Measurements from ENCODE around the gene NELL1.
"Not testable (repeated sequence)": the region's sequence is repeated elsewhere in the genome, so short reads cannot be mapped to it uniquely, and the experiment has no call there.

NELL1 gene

DNA sequence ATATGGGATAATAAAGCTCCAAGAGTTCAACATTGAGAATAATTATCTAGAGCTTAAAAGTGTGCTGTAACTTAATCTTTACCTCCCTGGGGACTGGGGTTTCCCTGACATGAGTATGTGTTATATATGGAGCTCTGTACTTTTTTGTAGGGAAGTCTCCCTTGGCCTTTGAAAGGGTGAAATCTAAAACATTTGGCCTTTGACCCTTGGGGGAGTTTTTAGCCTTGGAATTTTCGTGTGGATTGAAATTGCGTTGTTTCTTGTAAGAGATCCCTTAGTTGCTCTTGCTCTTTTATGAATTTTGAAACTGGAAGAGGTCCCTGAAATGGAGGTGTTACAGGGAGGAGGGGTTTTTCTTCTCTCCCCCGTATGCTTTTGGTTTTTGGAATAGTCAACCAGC is 450.0 kb downstream of the NELL1 start:
- no peak for DNase-seq

DNA sequence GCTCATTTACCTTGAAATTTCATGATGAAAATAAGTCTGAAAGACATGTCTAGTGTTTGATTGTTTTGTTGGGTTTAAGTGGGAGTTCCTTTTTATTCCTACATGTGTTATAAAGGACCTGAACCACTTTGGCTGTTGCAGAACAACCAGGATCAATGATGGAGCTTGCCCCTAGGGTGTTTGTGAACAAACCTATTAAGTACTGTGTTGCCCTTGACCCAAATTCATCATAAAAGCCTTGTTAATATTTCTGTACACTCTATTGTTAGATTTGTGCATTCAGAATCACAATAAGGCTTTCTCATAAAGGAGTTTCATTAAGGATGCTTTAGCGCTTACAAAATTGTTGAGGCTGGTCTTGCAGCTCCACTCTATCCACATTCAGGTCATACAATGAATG is 452.6 kb downstream of the NELL1 start:
- DNase-seq = no peak

DNA sequence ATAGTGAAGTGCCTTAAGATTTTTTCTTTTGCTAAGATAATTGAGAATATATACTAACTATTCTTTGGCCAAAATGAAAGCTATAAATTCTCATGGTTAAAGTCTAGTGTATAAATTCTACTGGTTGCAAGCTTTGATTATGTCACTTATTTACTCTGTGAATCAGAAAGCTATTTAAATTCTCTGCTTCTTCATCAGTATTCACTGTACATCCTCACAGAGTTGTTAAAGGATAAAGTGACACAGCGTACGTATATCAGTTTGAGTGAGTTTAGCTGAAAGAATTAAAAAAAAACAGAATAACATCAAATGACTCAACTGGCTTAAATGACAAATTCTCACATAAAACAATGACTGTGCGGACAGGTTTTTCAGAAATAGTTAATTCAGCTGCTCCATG is 453.1 kb downstream of the NELL1 start:
- DNase-seq = no peak

DNA sequence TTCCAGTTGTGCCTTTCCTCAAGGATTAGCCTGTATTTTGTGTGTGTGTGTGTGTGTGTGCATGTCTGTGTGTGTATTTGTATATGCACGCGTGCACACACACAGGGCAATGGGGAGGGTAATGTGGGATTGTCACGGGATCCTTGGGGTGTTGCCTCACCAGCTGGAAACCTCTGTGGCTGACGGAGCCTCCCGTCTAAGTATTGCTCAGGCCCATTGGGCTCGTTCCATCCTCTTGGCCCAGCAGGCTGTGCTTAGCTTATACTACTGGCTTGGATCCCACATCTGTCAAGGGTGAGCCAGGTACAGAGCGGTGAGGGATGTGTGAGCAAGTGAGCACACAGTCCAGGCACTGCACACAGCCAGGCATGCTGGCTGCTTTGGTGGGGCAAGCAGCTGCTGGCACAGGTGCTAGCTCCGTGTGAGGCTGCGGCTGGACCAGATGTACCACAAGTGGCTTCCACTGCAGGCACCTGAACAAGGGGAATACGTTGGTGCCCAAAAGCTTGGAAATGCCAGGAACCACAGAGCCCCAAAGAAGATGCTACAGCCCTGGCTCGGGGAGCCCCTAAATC is 462.8 kb downstream of the NELL1 start:
- DNase-seq = no peak

DNA sequence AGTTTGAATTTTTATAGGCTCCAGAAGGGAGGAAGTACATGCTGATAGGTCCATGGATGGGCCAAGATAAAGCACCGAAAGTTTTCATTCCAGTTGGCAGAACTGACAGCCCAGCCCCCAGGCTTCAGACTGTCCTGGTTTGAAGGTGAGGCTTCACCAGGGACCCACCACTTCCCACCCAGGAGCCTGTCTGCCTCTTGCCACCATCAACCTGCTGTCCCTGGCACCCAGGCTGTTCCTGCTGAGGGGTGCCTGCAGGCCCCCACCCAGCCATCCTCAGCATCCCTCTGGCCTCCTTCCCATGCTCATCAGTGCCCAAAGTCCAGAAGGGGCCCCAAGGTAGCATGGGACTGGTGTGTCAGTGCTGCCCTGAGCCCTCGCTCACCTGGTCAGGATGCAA is 463.9 kb downstream of the NELL1 start:
- no peak for DNase-seq

DNA sequence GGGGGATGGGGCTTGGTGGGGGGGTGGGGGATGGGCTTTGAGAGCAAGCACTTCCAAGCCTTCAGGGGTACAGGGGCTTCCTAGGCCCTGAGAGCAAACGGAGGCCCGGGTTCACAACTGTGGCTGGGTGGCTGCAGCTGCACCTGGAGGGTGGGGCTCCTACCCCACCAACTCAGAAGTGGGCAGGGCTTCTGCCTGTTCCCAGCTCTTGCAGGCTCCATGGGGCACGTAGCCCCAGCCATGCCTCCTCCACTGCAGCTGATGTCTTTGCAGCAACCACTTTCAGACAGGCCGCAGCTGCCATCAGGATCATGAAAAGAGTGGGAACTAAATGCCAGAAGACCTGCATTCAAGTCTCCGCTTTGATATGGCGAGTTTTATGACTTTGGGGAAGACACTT is 464.3 kb downstream of the NELL1 start:
- DNase-seq = no peak

DNA sequence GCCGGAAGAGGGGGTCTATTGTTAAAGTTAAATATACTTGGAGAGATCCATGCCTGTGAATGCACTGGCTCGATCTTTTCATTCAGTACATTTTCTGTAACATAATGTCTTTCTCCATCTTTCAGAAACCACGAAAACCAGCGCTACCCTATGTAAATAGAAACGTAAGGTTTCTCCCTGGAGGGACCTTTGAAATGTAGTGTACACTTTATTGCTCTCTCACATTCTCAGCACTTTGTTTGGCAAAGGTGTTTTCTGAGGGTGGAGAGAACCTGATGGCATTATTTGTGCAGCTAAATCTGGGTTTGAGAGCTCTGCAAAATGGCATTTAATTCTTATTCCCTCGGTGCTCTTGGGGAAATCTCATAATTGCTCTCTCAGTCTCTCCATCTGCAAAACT is 468.4 kb downstream of the NELL1 start:
- no peak for DNase-seq

DNA sequence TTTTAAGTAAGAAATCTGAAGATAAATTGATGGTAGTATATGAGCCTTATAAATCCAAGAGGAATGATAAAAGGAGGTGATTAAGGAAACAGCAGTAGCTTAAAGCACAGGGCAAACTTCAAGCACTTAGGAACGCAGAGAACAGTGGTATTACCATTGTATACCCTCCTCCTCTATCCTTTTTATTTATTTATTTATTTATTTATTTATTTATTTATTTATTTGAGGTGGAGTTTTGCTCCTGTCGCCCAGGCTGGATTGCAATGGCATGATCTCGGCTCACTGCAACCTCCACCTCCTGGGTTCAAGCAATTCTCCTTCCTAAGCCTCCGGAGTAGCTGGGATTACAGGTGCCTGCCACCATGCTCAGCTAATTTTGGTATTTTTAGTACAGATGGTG is 472.2 kb downstream of the NELL1 start:
- DNase-seq = not testable (repeated sequence)

DNA sequence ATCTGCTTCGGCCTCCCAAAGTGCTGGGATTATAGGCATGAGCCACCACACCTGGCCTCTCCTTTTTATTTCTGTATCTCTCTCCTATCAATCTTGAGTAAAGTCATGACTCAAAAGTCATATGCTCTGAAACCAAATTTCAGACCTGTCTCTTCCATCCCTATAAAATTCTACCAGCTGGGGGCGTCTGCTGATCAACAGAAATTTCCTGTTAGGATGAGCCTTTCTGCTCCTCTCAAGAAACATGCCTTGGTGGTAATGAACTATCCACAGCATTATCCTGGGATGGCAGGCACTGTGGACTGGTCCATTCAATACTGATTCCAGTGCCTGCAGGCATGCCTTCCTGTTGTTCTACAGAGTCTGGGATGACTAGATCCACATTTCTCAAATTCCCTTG is 472.6 kb downstream of the NELL1 start:
- DNase-seq = no peak

DNA sequence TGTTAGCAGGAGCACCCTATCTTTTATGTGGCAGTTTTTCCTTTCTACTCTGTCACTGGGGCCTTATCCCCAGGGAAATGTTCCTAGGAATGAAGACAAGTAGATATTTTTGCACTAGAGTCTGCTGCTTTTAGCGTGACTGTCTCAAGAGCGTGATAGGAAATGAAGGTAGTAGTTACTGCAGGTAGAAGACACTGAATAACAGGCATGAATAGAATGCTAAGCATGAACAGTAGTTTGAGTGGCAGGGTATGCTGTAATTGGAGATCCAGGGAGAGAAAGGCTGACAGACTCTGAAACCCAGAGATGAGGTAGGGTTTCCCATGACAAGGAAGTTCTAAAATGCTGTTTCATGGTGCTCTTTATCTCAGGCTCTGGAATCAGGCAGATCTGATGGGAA is 475.1 kb downstream of the NELL1 start:
- DNase-seq = no peak

DNA sequence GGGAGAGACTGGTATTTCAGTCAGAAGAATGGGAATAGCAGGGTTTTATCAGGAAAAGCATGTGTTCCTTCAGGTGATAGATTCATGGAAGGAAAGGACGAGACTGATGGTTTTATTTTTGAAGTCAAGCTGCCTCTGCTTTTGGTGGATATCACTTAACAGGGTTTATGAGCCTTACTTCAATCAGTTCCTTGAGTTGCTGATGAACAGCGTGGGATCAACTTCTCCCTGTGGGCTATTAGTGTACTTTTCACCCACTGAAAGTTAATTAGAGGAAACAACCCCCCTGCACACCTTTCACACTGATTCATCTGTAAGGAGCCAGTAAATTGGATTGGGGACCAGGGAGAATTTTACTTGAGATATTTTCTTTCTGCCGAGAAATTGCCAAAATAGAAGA is 479.0 kb downstream of the NELL1 start:
- no peak for DNase-seq

DNA sequence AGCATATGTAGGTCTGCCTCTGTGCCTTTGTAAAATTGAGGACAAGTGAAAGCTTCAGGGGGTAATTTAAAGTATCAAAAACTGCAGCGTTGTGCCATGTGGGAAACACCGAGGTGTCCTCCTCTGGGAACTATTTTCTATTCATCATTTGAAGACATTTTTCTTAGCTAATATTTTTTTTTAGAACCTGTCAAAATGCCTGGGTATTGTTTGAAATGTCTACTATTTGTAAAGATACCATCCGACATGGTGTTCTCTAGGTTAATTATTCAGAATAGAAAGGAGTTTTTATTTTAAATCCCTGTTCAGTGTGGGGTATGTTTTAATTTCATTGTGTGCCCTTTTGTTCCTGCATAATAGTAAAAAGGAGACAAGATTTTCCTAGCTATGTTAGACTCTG is 490.8 kb downstream of the NELL1 start:
- DNase-seq = no peak

DNA sequence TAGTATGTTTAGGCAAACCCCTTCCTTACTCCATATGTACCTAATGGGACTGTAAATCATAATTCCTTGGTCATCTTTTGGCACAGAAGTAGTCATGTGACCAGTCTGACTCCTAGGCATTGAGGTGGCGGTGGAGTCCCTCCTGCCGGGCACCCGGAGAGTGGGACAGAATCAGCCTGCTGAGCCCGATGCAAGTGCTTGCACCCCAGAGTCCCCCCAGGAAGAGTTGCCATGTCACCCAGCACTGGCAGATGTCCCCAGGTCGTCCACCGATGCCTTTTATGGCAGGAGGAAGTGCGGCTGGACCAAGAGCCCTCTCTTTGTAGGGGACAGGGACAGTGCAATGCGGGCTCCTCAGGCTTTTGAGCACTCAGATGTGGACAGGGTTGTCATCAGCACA is 500.3 kb downstream of the NELL1 start:
- no peak for DNase-seq

DNA sequence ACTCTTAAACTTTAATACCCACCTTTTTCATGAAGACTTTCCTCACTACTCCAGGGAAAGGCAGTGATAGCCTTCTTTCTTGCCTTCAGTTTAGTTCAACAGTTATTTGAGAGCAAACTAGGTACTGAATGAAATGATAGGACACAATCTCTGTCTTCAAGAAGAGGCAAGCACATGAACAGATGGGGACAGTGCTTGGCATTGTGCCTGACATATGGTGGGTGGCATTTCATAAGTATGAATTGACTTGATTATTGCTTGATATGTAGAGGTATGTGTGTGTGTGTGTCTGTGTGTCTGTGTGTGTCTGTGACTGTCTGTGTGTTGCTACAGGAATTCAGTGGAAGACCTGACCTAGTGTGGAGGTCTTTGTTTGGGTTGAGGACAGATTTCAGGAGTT is 504.1 kb downstream of the NELL1 start:
- no peak for DNase-seq

DNA sequence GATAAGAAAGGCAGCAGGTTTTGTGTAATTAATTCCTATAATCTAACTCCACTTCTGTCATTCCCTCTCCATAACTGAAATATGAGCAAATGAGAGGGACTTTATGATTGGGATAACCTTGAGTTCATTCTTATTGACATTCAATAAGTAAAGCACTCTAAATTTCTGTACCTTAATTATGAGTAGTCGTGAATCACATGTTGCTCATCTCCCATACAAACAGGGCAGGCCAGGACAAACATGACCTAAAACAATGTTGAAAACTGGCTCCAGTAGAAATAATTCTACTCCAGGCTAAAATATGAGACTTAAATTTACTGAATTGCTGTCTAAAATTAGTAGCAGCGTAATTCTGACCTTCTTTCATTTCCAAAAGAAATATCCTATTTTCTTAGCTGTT is 505.4 kb downstream of the NELL1 start:
- DNase-seq = no peak

DNA sequence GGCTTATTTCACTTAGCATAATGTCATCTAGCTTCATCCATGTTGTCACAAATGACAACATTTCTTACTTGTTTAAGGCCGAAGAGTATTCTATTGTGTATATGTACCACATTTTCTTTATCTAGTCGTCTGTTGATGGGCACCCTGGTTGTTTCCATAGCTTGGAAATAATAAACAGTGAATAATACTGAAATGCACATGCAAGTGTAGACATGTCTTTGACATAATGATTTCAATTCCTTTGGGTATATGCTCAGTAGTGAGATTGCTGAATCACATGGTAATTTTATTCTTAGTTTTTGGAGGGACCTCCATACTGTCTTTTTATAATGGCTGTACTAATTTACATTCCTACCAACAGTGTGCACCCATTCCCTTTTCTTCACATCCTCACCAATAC is 508.0 kb downstream of the NELL1 start:
- DNase-seq = no peak

DNA sequence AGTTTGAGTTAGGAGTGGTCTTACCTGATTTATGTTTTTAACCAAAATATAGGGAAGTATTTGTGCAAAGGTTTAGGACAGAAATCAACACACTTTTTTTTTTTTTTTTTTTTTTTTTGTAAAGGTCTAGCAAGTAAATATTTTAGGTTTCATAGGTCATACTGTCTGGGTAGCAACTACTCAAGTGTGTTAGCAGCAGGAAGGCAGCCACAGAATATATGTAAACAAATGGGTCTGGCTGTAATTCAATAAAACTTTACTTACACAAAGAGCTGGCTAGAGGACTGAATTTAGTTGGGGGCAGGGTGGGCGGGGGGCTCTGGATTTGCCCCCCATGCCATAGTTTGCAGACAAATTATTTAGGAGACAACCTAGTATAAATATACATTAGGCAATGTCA is 510.4 kb downstream of the NELL1 start:
- DNase-seq = no peak

DNA sequence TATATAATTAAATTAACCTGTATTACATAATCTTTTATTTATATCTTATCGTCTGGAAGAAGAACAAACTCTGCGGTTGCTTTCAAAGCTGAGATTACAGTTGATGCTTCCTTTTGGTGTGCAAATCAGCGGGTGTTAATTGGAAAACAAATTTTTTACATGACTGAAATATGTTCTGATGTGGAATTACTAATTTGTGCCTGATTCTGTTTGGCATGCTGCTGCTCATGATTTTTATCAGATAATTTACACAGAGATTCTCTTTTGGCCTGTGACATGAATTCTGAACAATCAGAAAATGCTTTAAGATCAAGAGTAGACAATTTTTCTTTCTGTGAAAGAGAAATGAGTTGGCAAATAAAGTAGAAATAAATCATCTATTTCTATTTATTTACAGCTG is 510.8 kb downstream of the NELL1 start:
- DNase-seq = no peak

DNA sequence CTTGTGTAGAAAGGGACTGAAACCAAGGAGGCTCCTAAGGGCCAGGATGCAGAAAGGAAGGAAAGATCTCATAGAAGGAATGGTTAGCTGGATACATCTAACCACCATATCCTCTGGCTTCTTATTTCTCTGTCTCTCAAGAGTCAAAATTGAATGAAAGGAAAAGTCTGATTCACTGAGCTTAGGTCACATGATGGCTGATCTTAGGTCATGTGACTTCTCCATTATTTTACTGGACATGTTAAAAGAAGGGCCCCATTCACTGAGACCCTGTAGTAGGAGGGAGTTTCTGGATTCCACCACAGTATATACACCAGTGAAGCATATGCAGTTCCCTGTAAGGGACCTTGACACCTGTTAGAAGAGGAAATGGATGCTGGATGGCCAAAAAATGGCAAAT is 516.6 kb downstream of the NELL1 start:
- DNase-seq = no peak

DNA sequence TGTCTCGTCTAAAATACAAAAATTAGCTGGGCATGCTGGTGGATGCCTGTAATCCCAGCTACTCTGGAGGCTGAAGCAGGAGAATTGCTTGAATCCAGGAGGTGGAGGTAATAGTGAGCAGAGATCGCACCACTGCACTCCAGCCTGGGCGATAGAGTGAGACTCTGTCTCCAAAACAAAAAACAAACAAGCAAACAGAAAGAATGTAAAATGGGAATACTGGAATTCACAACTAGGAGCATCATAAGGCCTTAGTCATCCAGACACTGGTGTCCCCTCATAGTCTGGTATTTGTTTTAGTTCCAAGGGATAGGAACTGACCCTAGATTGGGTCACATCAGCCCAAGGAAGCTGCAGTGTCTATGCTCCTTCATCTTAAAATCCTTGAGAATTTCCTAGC is 520.8 kb downstream of the NELL1 start:
- DNase-seq = no peak

DNA sequence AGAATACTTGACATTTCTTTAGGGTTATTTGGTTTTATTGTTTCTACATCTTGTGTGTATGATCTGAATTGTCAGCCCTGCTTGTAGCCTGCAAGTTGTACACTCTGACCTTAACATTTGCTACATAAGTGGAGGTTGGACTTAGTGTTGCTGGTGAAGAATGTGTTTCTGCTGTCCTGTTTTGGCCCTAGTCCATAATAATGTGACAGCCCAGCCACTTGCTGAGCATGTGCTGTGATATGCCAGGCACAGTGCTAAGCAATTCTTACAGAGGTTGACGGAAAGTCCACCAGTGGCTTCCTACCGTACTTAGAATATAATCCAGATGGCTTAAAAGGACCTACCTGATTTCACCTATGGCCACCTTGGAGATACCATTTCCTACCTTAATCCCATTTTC is 526.6 kb downstream of the NELL1 start:
- no peak for DNase-seq

DNA sequence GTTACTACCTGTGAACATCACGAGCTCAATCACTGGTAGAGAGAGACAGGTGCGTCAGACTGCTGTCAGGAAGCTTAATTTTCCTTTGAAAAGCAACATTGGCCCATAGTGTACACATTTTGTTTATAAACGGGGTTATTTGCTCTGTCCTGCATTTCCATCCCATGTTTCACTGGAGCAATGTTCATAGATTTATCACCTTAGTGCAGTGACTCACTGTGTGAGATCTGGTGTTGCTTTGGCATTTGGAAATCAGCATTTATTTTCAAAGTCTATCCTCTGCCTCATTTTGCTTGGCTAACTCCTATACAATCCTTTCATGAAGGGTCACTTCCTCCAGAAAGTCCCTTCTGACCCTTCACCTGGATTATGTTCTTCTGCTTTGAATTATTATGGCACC is 529.1 kb downstream of the NELL1 start:
- no peak for DNase-seq

DNA sequence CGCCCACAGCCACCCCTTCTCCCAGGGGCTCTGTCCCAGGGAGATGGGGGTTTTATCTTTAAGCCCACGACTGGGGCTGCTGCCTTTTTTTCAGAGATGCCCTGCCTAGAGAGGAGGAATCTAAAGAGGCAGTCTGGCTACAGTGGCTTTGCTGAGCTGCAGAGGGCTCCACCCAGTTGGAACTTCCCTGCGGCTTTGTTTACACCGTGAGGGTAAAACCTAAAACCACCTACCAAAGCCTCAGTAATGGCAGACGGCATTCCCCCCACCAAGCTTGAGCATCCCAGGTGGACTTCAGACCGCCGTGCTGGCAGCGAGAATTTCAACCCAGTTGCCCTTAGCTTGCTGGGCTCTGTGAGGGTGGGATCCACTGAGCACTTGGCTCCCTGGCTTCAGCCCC is 535.8 kb downstream of the NELL1 start:
- DNase-seq = no peak

DNA sequence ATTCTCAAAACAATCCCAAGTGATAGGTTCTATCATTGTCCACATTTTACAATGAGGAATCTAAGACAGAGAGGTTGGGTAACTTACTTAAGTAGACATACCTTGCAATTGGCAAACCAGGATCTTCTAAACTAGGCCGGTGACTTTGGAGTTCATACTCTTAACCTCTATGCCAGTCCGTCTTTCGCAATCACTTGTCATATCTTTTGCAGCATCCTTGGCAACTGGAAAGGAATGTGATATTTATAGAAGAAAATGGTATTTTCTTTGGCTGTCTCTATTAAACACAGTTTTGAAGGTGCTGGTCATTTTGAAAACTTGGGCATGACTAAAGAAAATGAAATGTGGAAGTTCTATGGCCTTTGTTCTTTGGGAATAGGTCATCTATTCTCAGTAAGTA is 556.5 kb downstream of the NELL1 start:
- DNase-seq = no peak

DNA sequence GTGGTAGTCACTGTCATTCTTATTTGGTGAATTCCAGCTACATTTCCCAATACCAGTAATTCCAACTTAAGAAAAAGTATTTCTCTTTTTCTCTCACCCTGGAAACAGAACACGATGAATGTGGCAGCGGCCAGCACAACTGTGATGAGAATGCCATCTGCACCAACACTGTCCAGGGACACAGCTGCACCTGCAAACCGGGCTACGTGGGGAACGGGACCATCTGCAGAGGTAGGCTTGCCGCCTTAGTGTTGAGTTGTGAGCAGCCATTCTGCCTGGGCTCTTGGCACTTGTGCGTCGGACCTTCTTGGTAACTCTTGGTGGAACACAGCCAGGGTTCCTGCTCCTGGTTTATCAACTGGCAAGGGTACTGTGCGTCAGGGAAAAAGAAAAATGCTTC is 559.8 kb downstream of the NELL1 start:
- DNase-seq = no peak

DNA sequence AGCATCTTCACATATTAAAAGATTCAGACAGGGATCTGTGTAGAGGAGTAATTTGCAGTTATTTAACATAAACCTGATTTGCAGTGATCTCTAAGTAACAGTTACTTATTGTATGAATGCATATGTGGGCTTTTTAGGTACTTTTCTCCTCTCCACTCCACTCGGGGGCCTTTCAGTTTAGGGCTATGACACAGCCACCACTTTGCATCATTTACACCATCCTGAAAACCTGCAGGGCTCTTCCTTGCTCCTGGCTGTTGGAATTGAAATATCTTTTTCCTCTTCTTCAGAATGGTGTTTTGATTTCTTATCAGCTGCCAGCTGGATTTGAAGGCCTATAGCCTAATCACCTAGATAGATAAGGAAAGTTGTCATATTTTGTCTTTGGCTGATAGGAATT is 580.8 kb downstream of the NELL1 start:
- no peak for DNase-seq

Measured in fibroblast of skin of scalp (primary cell).